Measurements from ENCODE around the gene NHSL1.

NHSL1 gene

DNA sequence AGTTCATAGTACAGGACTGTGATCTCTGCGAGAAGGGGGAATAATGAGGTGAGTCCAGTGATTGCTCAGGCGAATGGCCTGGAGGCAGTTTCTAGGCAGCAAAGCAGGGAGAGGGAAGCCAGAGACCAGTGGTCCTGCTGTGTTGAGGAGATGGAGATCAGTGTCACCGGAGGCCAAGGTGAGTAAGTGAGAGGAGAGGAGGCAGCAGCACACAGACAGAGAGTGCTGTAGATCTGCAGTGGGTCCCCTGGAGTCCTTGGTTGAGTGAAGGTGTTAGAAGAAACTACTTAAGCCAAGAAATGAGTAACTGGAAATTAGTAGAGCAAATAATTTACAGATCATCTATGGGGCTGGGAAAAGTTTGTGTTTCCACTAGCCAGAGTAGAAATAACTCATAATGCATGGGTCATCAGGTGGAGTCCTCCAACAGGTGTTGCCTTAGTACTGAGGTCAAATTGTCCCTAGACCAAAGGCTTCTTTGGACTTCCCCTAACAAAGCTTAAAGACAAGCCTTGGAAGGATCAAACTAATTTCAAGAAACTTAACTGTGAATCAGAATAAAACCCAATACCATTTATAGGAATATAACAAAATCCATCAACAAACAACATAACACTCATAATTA is 81.7 kb downstream of the NHSL1 start:
- TF ChIP-seq TAF1 (IDR thresholded peaks at IDR 0.05; ENCODE audit: borderline replicate concordance, low read depth, low read length) (no peak), POLR2A (IDR thresholded peaks at IDR 0.05; ENCODE audit: low read depth, low read length) (no peak), POLR2AphosphoS5 (IDR thresholded peaks at IDR 0.05; ENCODE audit: low read depth, low read length) (no peak)
- no peak for FAIRE-seq
- no peak for DNase-seq (ENCODE audit: insufficient read length)

DNA sequence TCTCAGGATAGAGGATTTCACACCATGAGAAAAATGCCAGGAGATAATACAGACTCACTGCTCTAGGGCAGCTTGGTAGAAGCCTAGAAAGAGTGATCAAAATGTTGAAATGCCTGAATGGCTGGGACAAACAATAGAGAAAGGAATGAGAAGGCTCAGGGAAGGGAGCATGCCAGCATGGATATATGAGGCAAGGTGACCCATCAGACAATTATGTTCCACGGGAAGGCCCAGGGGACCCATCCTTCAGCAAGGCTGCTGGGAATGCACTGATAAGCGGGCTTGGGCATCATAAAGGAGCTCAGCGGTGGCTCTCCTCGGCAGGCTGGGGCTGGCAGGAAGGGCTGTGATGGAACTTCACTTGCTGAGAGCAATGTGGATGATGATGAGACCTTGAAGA is 83.1 kb downstream of the NHSL1 start:
- FAIRE-seq (no peak), DNase-seq (ENCODE audit: insufficient read length) (no peak)
- no peak for TF ChIP-seq POLR2AphosphoS5 (IDR thresholded peaks at IDR 0.05; ENCODE audit: low read depth, low read length)
- TF ChIP-seq TAF1 (IDR thresholded peaks at IDR 0.05; ENCODE audit: borderline replicate concordance, low read depth, low read length) = no peak
- no peak for TF ChIP-seq POLR2A (IDR thresholded peaks at IDR 0.05; ENCODE audit: low read depth, low read length)

DNA sequence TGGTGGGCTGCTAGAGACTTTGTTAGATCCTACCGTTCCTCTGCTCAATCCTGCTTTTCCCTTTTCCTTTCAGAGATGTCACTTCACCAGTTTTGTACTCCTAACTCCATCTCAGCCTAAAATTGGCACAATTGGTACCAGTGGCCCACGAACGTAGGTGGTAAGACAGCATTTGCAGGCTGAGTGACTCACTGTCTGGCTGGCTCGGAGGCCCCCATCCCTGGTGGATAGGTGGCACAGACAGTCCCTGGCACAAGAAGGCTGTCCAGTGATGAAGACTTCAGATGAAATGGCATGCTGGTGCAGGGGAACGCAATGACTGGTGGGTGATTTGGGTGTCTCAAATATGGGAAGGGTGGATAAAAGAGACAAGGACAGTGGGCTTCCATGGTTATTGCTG is 84.2 kb downstream of the NHSL1 start:
- DNase-seq (ENCODE audit: insufficient read length) (no peak), FAIRE-seq (no peak)
- TF ChIP-seq TAF1 (IDR thresholded peaks at IDR 0.05; ENCODE audit: borderline replicate concordance, low read depth, low read length) (no peak), POLR2A (IDR thresholded peaks at IDR 0.05; ENCODE audit: low read depth, low read length) (no peak), POLR2AphosphoS5 (IDR thresholded peaks at IDR 0.05; ENCODE audit: low read depth, low read length) (no peak)

DNA sequence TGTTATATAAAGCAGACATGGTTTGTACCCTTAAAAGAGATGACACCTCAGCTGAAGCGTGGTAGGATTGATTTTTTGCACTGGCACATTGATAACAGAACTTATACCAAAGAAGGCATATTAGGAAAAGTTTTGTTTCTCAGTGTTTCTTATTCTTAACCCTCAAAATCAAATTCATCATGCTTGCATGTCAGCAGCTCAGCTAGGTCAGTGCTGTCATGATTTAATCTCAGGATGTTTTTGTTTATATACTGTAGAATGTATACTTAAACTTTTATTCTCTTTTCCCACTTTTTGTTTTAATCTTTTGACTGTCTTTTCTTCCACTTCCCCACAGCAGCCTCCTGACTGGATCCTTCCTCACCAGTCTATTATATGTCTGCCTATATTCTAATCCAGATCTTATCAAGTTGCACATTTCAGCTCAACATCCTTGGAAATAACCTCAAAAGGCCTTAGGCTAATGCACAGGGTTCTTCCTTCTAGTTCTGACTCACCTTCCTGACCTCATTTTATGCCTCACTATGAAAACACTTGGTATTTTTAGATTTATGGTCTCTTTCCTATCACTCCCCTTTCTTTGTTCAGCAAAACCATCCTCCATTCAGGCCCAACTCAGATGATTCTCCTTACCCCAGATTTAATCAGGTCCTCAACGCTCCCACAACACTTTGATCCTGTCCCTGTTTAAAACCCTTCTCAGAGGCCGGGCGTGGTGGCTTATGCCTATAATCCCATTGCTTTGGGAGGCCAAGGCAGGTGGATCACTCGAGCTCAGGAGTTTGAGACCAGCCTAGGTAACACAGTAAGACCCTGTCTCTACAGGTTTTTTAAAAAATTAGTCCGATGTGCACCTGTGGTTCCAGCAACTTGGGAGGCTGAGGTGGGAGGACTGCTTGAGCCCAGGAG is 88.1 kb downstream of the NHSL1 start:
- DNase-seq (ENCODE audit: insufficient read length) = no peak
- TF ChIP-seq POLR2A (IDR thresholded peaks at IDR 0.05; ENCODE audit: low read depth, low read length) (no peak), POLR2AphosphoS5 (IDR thresholded peaks at IDR 0.05; ENCODE audit: low read depth, low read length) (no peak), TAF1 (IDR thresholded peaks at IDR 0.05; ENCODE audit: borderline replicate concordance, low read depth, low read length) (no peak)
- peak; percentile 60 for FAIRE-seq

DNA sequence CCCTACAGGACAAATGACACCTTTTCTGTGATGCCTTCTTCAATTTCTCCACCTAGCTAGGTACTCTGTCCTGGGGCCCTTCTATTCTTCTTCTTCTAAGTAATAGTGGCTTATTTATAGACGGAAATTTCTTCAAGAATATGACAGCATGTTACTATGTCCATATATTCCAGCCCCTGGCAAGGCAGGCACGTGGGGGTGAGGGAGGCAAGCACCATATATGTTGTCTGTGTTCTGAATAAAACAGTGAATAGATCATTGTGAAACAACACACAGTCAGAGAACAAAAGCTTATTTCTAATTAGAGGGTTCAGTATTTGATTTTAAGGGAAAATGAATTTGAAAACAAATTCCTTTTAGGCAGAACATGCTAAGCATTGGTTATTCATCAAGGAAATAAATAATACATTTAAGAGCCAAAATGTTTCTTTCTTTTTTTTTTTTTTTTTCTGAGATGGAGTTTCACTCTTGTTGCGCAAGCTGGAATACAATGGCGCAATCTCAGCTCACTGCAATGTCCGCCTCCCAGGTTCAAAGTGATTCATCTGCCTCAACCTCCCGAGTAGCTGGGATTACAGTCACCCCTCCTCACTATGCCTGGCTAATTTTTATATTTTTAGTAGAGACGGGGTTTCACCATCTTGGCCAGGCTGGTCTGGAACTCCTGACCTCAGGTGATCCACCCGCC is 89.1 kb downstream of the NHSL1 start:
- DNase-seq (ENCODE audit: insufficient read length) (no peak), FAIRE-seq (no peak)
- TF ChIP-seq TAF1 (IDR thresholded peaks at IDR 0.05; ENCODE audit: borderline replicate concordance, low read depth, low read length) (no peak), POLR2AphosphoS5 (IDR thresholded peaks at IDR 0.05; ENCODE audit: low read depth, low read length) (no peak)

DNA sequence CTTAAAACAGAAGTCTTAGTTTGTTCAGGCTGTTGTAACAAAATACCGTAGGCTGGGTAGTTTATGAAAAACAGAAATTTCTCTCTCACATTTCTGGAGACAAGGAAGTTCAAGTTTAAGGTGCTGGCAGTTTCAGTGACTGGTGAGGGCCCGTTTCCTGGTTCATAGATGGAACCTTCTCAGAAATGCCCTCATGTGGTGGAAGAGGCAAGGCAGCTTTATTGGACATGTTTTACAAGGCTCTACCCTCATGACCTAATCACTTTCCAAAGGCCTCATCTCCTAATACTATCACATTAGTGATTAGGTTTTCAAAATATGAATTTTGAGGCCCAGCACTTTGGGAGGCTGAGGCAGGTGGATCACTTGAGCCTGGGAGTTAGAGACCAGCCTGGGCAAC is 92.9 kb downstream of the NHSL1 start:
- TF ChIP-seq POLR2A (IDR thresholded peaks at IDR 0.05; ENCODE audit: low read depth, low read length) = no peak
- TF ChIP-seq POLR2AphosphoS5 (IDR thresholded peaks at IDR 0.05; ENCODE audit: low read depth, low read length) = no peak
- no peak for TF ChIP-seq TAF1 (IDR thresholded peaks at IDR 0.05; ENCODE audit: borderline replicate concordance, low read depth, low read length)
- no peak for FAIRE-seq
- DNase-seq (ENCODE audit: insufficient read length) = no peak

DNA sequence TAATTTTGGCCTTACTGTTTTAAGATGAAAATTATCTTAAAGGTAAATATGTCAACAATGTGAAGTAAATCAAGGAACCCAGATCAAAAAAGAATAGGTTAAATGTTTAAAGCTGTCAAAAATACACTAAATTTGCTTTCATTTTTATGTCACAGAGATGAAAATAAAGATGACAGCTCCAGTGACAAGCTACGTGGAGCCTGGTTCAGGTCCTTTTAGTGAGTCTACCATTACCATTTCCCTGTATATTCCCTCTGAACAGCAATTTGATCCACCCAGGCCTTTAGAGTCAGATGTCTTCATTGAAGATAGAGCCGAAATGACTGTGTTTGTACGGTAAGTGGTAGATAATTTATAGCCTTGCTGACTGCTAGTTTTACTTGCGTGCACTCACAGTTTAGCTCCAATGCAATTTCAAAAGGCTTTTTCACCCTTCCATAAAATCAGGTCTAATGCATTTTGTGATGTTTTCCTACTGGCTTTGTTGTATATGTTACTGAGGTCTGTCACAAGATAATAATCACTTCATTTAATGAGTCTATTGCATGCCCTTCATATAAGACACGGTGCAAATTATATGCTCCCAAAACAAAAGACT is 93.4 kb downstream of the NHSL1 start:
- FAIRE-seq (no peak), DNase-seq (ENCODE audit: insufficient read length) (no peak)
- TF ChIP-seq POLR2AphosphoS5 (IDR thresholded peaks at IDR 0.05; ENCODE audit: low read depth, low read length) = no peak
- TF ChIP-seq TAF1 (IDR thresholded peaks at IDR 0.05; ENCODE audit: borderline replicate concordance, low read depth, low read length) = no peak
- TF ChIP-seq POLR2A (IDR thresholded peaks at IDR 0.05; ENCODE audit: low read depth, low read length) = no peak

DNA sequence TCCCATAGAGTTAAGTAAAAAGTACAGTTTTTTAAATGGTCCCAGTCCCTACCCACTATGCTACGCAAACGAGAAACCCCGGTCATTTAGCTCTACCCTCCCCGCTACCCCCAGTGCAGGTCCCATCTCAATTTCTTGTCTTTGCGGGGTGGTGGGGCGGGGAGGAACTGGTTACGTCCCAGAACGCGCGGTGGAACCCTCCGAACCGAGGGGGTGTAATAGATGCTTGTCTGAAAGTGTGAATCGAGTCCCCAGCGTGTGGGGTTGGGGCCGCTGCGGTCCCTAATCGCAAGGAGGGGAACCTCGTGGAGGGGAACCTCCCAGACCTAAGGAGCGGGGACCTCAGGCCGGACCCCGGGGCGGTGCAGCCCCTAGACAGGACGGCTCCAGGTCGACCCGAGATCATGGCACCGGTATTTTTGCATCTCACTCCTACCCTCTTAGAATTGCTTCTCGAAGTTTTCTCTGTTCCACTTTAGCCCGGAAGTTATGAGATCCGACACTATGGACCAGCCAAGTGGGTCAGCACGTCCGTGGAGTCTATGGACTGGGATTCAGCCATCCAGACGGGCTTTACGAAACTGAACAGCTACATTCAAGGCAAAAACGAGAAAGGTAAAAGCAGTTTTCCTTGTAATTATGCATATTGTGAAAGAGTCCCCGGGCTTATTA is 94.5 kb downstream of the NHSL1 start:
- FAIRE-seq (no peak), DNase-seq (ENCODE audit: insufficient read length) (no peak)
- no peak for TF ChIP-seq POLR2AphosphoS5 (IDR thresholded peaks at IDR 0.05; ENCODE audit: low read depth, low read length)

DNA sequence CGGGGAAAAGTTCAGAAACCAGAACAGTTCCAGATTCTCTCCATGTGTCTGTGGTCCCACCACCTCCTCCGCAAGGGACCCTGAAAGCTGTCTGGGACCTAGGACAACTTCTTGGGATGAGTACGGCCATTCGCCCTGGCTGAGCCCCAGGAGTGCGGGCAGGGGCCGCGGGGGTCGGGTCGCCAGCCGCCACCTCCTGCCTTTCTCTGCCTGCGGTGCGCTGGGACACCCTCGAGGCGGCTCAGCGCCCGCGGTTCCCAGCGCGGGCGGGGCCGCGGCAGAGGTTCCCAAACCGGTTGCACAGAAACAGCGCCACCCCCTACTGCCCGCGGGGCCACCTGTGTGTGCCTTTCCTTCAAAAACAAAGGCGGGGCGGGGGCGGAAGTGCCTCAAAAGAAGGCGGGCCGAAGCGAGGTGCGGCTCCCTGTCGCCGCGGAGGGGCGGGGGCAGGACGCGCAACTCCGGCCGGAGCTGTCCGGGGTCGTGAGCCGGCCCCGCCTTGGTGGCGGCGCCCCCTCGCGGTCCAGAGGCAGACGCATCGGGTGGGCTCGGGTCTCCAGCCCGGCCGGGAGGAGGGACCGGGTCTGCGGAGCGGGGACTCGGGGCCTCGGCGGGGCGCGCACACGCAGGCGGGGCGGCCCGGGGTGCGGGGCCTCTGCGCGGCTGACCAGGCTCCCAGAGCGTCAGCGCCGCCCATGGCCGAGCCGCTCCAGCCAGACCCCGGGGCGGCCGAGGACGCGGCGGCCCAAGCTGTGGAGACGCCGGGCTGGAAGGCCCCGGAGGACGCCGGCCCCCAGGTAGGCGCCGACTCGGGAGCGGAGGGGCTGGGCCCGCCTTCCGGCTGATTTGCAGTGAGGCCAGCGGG is 95.3 kb downstream of the NHSL1 start, which contains the start of gene HEBP2:
Gene HEBP2, plus strand, starts transcription at position 423 of the 865 bp plus-strand sequence. Its CDS starts 273 bp downstream, at position 696.
- DNase-seq (ENCODE audit: insufficient read length) (peak; percentile 89), FAIRE-seq (peak; percentile 92)
- no peak for TF ChIP-seq POLR2AphosphoS5 (IDR thresholded peaks at IDR 0.05; ENCODE audit: low read depth, low read length)
- no peak; the same call in 1 of the 2 replicates for TF ChIP-seq POLR2A (IDR thresholded peaks at IDR 0.05; ENCODE audit: low read depth, low read length)
- no peak for TF ChIP-seq TAF1 (IDR thresholded peaks at IDR 0.05; ENCODE audit: borderline replicate concordance, low read depth, low read length)

DNA sequence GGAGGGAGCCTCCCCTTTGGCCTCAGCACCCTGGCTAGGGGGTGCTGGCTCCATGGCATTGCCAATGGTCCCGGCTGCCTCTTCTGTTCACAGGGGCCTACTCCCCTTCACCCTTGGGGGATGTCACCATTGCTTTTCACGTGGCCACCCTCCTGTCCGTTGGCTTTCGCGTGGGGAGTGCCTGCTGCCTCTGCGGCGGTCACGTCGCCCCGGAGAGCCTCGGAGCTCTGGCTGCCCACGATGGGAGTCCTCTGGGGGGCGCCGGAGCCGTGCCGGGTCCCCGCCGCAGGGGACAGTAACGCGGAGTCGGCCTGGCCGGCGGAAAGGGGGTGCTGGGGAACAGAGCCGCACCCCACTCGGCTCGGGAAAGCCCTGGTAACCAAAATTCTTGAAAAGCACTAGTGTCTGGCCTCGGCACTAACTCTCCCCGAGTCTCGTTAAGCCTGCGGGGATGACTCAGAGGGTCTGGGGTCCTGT is 95.9 kb downstream of the NHSL1 start:
- TF ChIP-seq TAF1 (IDR thresholded peaks at IDR 0.05; ENCODE audit: borderline replicate concordance, low read depth, low read length) (no peak), POLR2A (IDR thresholded peaks at IDR 0.05; ENCODE audit: low read depth, low read length) (no peak), POLR2AphosphoS5 (IDR thresholded peaks at IDR 0.05; ENCODE audit: low read depth, low read length) (no peak)
- FAIRE-seq = no peak
- peak; percentile 38 for DNase-seq (ENCODE audit: insufficient read length)

Measured in GM12892 (cell line).